Measurements from ENCODE around the gene ASRGL1. TPM values are rescaled to one million over a fixed set of nuclear protein-coding genes. Genes with fewer than 3 reads are reported as not detected.

ASRGL1 gene
- total RNA-seq, 1 experiment from 2014 or later, result 26.6 TPM

GRCh38 chr11:62298975-62299374, 38.3 kb upstream of the ASRGL1 start, which contains the start of gene SCGB1D4:
TSS of gene SCGB1D4 (minus strand) at chr11:62299075. CDS start at chr11:62299010, 65 bp downstream.
- no peaks in the 10 kb centered on the region for H3K36me3 ChIP-seq (ENCODE audit: low read depth, low read length)
- no TSS peak for BruUV-seq (replicated peaks)
- no peaks in the 10 kb centered on the region for H3K9me3 ChIP-seq (ENCODE audit: low read length)
- ATAC-seq, result no peak
- H2AFZ ChIP-seq (ENCODE audit: low read length), result no peak within 1 kb of the TSS
- no peak for DNase-seq
- H3K9me2 ChIP-seq (replicated peaks; ENCODE audit: low read length), result no peaks in the 10 kb centered on the region
- POLR2A ChIA-PET (ENCODE audit: unreplicated experiment), result no interaction called here
- H3F3A ChIP-seq (ENCODE audit: low read length, unreplicated experiment), result no peaks in the 10 kb centered on the region
- H3K4me3 ChIP-seq (ENCODE audit: low read length), result no peak within 1 kb of the TSS
- H4K20me1 ChIP-seq (ENCODE audit: low read length), result no peaks in the 10 kb centered on the region
- H3K4me1 ChIP-seq (ENCODE audit: insufficient read depth, low read length), result no peaks in the 10 kb centered on the region
- no peak within 1 kb of the TSS for H3K4me2 ChIP-seq (ENCODE audit: low read length)
- H3K27ac ChIP-seq (ENCODE audit: low read length), result no peak within 1 kb of the TSS
- no peaks in the 10 kb centered on the region for H3K79me2 ChIP-seq (ENCODE audit: low read length)
- intact Hi-C loops (cut with micrococcal nuclease), result no loop called here
- CTCF ChIA-PET, result no interaction called here
- TF ChIP-seq CTCF (conservative IDR thresholded peaks at IDR 0.05; ENCODE audit: low read depth, low read length) (no peak), EZH2phosphoT487 (IDR thresholded peaks at IDR 0.05; ENCODE audit: borderline replicate concordance, low read length) (no peak), EZH2 (IDR thresholded peaks at IDR 0.05; ENCODE audit: low read length, unreplicated experiment) (no peak)
- no peak within 1 kb of the TSS for H3K9ac ChIP-seq (ENCODE audit: low read length)
- peaks cover 61% of the 10 kb centered on the region for H3K27me3 ChIP-seq (ENCODE audit: low read length)

GRCh38 chr11:62306227-62306626, 31.0 kb upstream of the ASRGL1 start:
- no peaks in the 10 kb centered on the region for H3K79me2 ChIP-seq (ENCODE audit: low read length)
- H3K27me3 ChIP-seq (ENCODE audit: low read length), result peaks cover 63% of the 10 kb centered on the region
- no peak overlapping the region for H3K9ac ChIP-seq (ENCODE audit: low read length)
- no peaks in the 10 kb centered on the region for H3K9me2 ChIP-seq (replicated peaks; ENCODE audit: low read length)
- BruUV-seq (replicated peaks), result no TSS peak
- ChIA-PET POLR2A (ENCODE audit: unreplicated experiment) (no interaction called here), CTCF (no interaction called here)
- H4K20me1 ChIP-seq (ENCODE audit: low read length), result no peaks in the 10 kb centered on the region
- no peaks in the 10 kb centered on the region for H3F3A ChIP-seq (ENCODE audit: low read length, unreplicated experiment)
- H3K36me3 ChIP-seq (ENCODE audit: low read depth, low read length), result no peaks in the 10 kb centered on the region
- no peaks in the 10 kb centered on the region for H3K9me3 ChIP-seq (ENCODE audit: low read length)
- no peak overlapping the region for H3K27ac ChIP-seq (ENCODE audit: low read length)
- intact Hi-C loops (cut with micrococcal nuclease), result no loop called here
- no peak for ATAC-seq
- H3K4me2 ChIP-seq (ENCODE audit: low read length), result no peak overlapping the region
- TF ChIP-seq EZH2phosphoT487 (IDR thresholded peaks at IDR 0.05; ENCODE audit: borderline replicate concordance, low read length) (no peak), EZH2 (IDR thresholded peaks at IDR 0.05; ENCODE audit: low read length, unreplicated experiment) (no peak), CTCF (conservative IDR thresholded peaks at IDR 0.05; ENCODE audit: low read depth, low read length) (no peak)
- H2AFZ ChIP-seq (ENCODE audit: low read length), result no peak overlapping the region
- no peaks in the 10 kb centered on the region for H3K4me1 ChIP-seq (ENCODE audit: insufficient read depth, low read length)
- H3K4me3 ChIP-seq (ENCODE audit: low read length), result no peak overlapping the region
- no peak for DNase-seq

- Histone ChIP-seq H3K9ac (ENCODE audit: low read length) (no peak overlapping the region), H3K27me3 (ENCODE audit: low read length) (peaks cover 49% of the 10 kb centered on the region), H2AFZ (ENCODE audit: low read length) (no peak overlapping the region), H3K79me2 (ENCODE audit: low read length) (no peaks in the 10 kb centered on the region), H3K36me3 (ENCODE audit: low read depth, low read length) (no peaks in the 10 kb centered on the region), H3K4me2 (ENCODE audit: low read length) (no peak overlapping the region), H3K4me3 (ENCODE audit: low read length) (no peak overlapping the region), H3K9me3 (ENCODE audit: low read length) (no peaks in the 10 kb centered on the region), H3K9me2 (replicated peaks; ENCODE audit: low read length) (no peaks in the 10 kb centered on the region), H3K27ac (ENCODE audit: low read length) (no peak overlapping the region), H3K4me1 (ENCODE audit: insufficient read depth, low read length) (no peaks in the 10 kb centered on the region), H3F3A (ENCODE audit: low read length, unreplicated experiment) (no peaks in the 10 kb centered on the region), H4K20me1 (ENCODE audit: low read length) (no peaks in the 10 kb centered on the region)
- no TSS peak for BruUV-seq (replicated peaks)
- TF ChIP-seq CTCF (conservative IDR thresholded peaks at IDR 0.05; ENCODE audit: low read depth, low read length) (no peak), EZH2 (IDR thresholded peaks at IDR 0.05; ENCODE audit: low read length, unreplicated experiment) (no peak), EZH2phosphoT487 (IDR thresholded peaks at IDR 0.05; ENCODE audit: borderline replicate concordance, low read length) (no peak)
- ATAC-seq, result no peak
- DNase-seq, result no peak
- intact Hi-C loops (cut with micrococcal nuclease), result no loop called here
- ChIA-PET POLR2A (ENCODE audit: unreplicated experiment) (no interaction called here), CTCF (no interaction called here)
These were observed 29.3 kb upstream of the ASRGL1 start for GRCh38 chr11:62307950-62308349.

Measured in PC-3 (cell line).